ENCODE data around the gene NDE1. TPM values are rescaled to one million over a fixed set of nuclear protein-coding genes. Genes with fewer than 3 reads are reported as not detected.
A peak's percentile ranks its signal among the peaks of the same experiment; 100 is the strongest.

Gene NDE1
- total and polyA plus RNA-seq, 2 of the 4 experiments (the other 2 are of a cell fraction) = 22.7 to 29.2 TPM

DNA sequence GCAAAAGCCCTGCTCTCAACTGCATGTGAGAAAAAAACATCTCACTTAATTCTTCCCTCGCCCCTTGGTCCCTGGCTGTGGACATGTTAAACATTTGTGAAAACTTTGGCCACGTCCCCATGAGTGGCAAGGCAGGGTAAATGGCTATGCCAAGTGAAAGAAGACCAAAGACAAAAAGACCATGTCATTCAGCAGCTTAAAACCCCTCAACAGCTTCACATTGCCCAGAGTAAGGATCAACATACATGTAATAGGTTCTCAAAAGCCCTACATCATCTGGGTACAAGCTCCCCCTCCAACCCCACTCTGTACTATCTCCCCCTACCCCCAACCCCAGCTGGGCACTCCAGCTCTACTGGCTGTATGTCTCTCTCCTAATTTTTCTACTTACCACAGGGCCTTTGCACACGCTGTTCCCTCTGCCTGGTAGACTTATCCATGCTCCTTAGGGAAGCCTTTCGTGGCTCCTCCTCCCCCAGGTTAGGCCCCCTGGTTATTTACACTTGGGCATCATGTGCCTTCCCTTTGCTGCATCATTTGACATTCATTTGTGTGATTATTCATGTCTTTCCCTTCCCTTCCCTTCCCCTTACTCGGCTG is 75.7 kb downstream of the NDE1 start:
- POLR2A ChIA-PET (ENCODE audit: unreplicated experiment) = no interaction called here
- DNase-seq (no peak), ATAC-seq (ENCODE audit: low read depth) (no peak)
- CTCF ChIA-PET = no interaction called here
- Histone ChIP-seq H2AFZ (replicated peaks; ENCODE audit: low read length, poor library complexity) (no peak overlapping the region), H3K14ac (replicated peaks; ENCODE audit: low read depth, low read length) (no peak overlapping the region), H3K4me1 (ENCODE audit: control insufficient read depth, insufficient read depth, low read length) (no peaks in the 10 kb centered on the region), H3K23ac (ENCODE audit: low read depth, low read length) (no peak overlapping the region), H3K4me2 (ENCODE audit: low read depth, low read length) (no peak overlapping the region), H3K36me3 (ENCODE audit: control insufficient read depth, insufficient read depth, low read length) (peaks cover 19% of the 10 kb centered on the region), H4K20me1 (ENCODE audit: insufficient read depth, low read length) (no peaks in the 10 kb centered on the region), H2BK5ac (ENCODE audit: low read depth, low read length, poor library complexity, severe bottlenecking) (no peak overlapping the region), H4K8ac (ENCODE audit: low read depth in 2 of 2, low read length in 2 of 2) (no peak overlapping the region), H2BK120ac (ENCODE audit: low read depth, low read length) (no peak overlapping the region), H3K18ac (ENCODE audit: low read depth, low read length) (no peak overlapping the region), H2BK15ac (ENCODE audit: low read depth, low read length) (no peak overlapping the region), H3K27ac (ENCODE audit: insufficient read depth, low read length) (no peak overlapping the region), H2AK5ac (ENCODE audit: low read depth, low read length) (no peak overlapping the region), H3K27me3 (ENCODE audit: control insufficient read depth, insufficient read depth, low read length) (no peaks in the 10 kb centered on the region), H3K9me3 (ENCODE audit: control insufficient read depth, insufficient read depth, low read length) (no peaks in the 10 kb centered on the region), H2BK20ac (ENCODE audit: low read depth, low read length) (no peak overlapping the region), H3K9me1 (ENCODE audit: insufficient read depth, low read length) (0 out of 2 replicates have a peak, but pooled peaks cover 12% of the 10 kb centered on the region), H3K4ac (ENCODE audit: low read depth, low read length) (no peak overlapping the region), H3K79me1 (ENCODE audit: low read depth in 1 of 2, low read length in 2 of 2) (no peaks in the 10 kb centered on the region), H3K56ac (ENCODE audit: extremely low read depth, insufficient read depth, low read length) (no peak overlapping the region), H2AK9ac (replicated peaks; ENCODE audit: low read depth, low read length, poor library complexity) (no peak overlapping the region), H4K5ac (ENCODE audit: low read depth, low read length) (no peak overlapping the region), H3K4me3 (ENCODE audit: insufficient read depth, low read depth, low read length) (no peak overlapping the region), H3K9ac (ENCODE audit: low read depth, low read length) (no peak overlapping the region), H4K91ac (ENCODE audit: insufficient read depth, low read depth, low read length) (no peak overlapping the region)
- dilution Hi-C loops (cut with HindIII; ENCODE audit: low sequenced_read_pairs, unreplicated experiment) (no loop called here), in situ Hi-C loops (cut with MboI; ENCODE audit: low sequenced_read_pairs) (no loop called here), intact Hi-C loops (cut with micrococcal nuclease) (no loop called here)
- TF ChIP-seq MAFK (IDR thresholded peaks at IDR 0.05; ENCODE audit: low read depth, low read length) (no peak), MAZ (IDR thresholded peaks at IDR 0.05; ENCODE audit: borderline replicate concordance, low read depth, low read length) (no peak), BHLHE40 (IDR thresholded peaks at IDR 0.05; ENCODE audit: low read depth, low read length) (no peak), RCOR1 (IDR thresholded peaks at IDR 0.05; ENCODE audit: insufficient replicate concordance, low read length) (no peak), NFE2L2 (IDR thresholded peaks at IDR 0.05; ENCODE audit: low read depth, low read length) (no peak), RAD21 (IDR thresholded peaks at IDR 0.05; ENCODE audit: low read length) (no peak), CEBPB (IDR thresholded peaks at IDR 0.05; ENCODE audit: low read depth, low read length) (no peak), MXI1 (IDR thresholded peaks at IDR 0.05; ENCODE audit: borderline replicate concordance, low read depth, low read length) (no peak)
- TF ChIP-seq, protein P1, sequence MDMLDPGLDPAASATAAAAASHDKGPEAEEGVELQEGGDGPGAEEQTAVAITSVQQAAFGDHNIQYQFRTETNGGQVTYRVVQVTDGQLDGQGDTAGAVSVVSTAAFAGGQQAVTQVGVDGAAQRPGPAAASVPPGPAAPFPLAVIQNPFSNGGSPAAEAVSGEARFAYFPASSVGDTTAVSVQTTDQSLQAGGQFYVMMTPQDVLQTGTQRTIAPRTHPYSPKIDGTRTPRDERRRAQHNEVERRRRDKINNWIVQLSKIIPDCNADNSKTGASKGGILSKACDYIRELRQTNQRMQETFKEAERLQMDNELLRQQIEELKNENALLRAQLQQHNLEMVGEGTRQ (IDR thresholded peaks at IDR 0.05; ENCODE audit: low read depth, low read length) = no peak
- TF ChIP-seq, protein P2, sequence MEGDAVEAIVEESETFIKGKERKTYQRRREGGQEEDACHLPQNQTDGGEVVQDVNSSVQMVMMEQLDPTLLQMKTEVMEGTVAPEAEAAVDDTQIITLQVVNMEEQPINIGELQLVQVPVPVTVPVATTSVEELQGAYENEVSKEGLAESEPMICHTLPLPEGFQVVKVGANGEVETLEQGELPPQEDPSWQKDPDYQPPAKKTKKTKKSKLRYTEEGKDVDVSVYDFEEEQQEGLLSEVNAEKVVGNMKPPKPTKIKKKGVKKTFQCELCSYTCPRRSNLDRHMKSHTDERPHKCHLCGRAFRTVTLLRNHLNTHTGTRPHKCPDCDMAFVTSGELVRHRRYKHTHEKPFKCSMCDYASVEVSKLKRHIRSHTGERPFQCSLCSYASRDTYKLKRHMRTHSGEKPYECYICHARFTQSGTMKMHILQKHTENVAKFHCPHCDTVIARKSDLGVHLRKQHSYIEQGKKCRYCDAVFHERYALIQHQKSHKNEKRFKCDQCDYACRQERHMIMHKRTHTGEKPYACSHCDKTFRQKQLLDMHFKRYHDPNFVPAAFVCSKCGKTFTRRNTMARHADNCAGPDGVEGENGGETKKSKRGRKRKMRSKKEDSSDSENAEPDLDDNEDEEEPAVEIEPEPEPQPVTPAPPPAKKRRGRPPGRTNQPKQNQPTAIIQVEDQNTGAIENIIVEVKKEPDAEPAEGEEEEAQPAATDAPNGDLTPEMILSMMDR (conservative IDR thresholded peaks at IDR 0.05; ENCODE audit: low read depth, low read length) = no peak
- BruUV-seq (replicated peaks) = TSS peak; percentile 43
- WGBS, 2 experiments (ENCODE audit: extremely low coverage in 2 of 2, insufficient read length in 1 of 2) = 100% methylated on average over 2 of the region's 5 CpGs; no CpG with 5 or more reads in 1 of the 2 experiments

Measured in IMR-90 (cell line).